ENCODE results near the gene C21orf58.
"Not testable (repeated sequence)": the region's sequence is repeated elsewhere in the genome, so short reads cannot be mapped to it uniquely, and the experiment has no call there.

Gene C21orf58

GRCh38 chr21:46323710-46324389 lies at the start of gene C21orf58, which contains the start of gene PCNT:
TSS of gene C21orf58 (minus strand) at chr21:46323870. CDS start at chr21:46322738, 1,132 bp downstream.
TSS of gene PCNT (plus strand) at chr21:46324156. CDS start at chr21:46324229, 73 bp downstream.
- ChIA-PET POLR2A (no interaction called here), CTCF (interaction anchor here (1.4 kb wide), 1 partner anchor 40 kb away, joined by 3 read pairs; no protein-coding TSS in a partner anchor)
- no peak for TF ChIP-seq CTCF (IDR thresholded peaks at IDR 0.05; ENCODE audit: control extremely low read depth, extremely low read depth, low read depth, missing control alignments)
- peak; percentile 98 for DNase-seq (ENCODE audit: extremely low spot score)

- DNase-seq (ENCODE audit: extremely low spot score); CTCF ChIA-PET; POLR2A ChIA-PET: not testable (repeated sequence)
Measured at GRCh38 chr21:46372947-46373346, 49.3 kb upstream of the C21orf58 start.

GRCh38 chr21:46372014-46372485 lies 48.4 kb upstream of the C21orf58 start:
- POLR2A ChIA-PET: no interaction called here
- no peak for DNase-seq (ENCODE audit: extremely low spot score)
- CTCF ChIA-PET: no interaction called here
- no peak for TF ChIP-seq CTCF (IDR thresholded peaks at IDR 0.05; ENCODE audit: control extremely low read depth, extremely low read depth, low read depth, missing control alignments)

- ChIA-PET CTCF (no interaction called here), POLR2A (interaction anchor here (0.7 kb wide), 1 partner anchor 19 kb away, joined by 4 read pairs; no protein-coding TSS in a partner anchor)
- no peak for TF ChIP-seq CTCF (IDR thresholded peaks at IDR 0.05; ENCODE audit: control extremely low read depth, extremely low read depth, low read depth, missing control alignments)
Measured at GRCh38 chr21:46371204-46372013, 47.7 kb upstream of the C21orf58 start.

GRCh38 chr21:46369520-46370235 lies 46.0 kb upstream of the C21orf58 start:
- TF ChIP-seq CTCF (IDR thresholded peaks at IDR 0.05; ENCODE audit: control extremely low read depth, extremely low read depth, low read depth, missing control alignments): no peak
- ChIA-PET CTCF (interaction anchor here (1.0 to 1.7 kb wide), 6 partner anchors 11 to 226 kb away, joined by 3 to 5 read pairs (median 4); no protein-coding TSS in a partner anchor), POLR2A (no interaction called here)
- DNase-seq (ENCODE audit: extremely low spot score): peak; percentile 52

More at GRCh38 chr21:46371204-46372013, 47.7 kb upstream of the C21orf58 start:
- no peak for DNase-seq (ENCODE audit: extremely low spot score)

- POLR2A ChIA-PET: no interaction called here
- DNase-seq (ENCODE audit: extremely low spot score): peak; percentile 86
- CTCF ChIA-PET: interaction anchor here (1.1 to 1.5 kb wide), 4 partner anchors 12 to 225 kb away, joined by 3 to 5 read pairs (median 4); no protein-coding TSS in a partner anchor
- no peak for TF ChIP-seq CTCF (IDR thresholded peaks at IDR 0.05; ENCODE audit: control extremely low read depth, extremely low read depth, low read depth, missing control alignments)
Measured at GRCh38 chr21:46368533-46369285, 45.0 kb upstream of the C21orf58 start.

Data from GM10248 (cell line).